SW 1271 (cell line): ENCODE data around the gene ABHD17B.

Experiments used
- DNase-seq, 2 experiments: peaks; one replicate each; lab custom pipeline; 2025; lab: John Stamatoyannopoulos, UW

Gene ABHD17B

GRCh38 chr9:71876829-71877228, 34.2 kb downstream of the ABHD17B start:
- no peak for DNase-seq

GRCh38 chr9:71876106-71876505, 34.9 kb downstream of the ABHD17B start:
- no peak for DNase-seq

- no peak for DNase-seq
Observed at GRCh38 chr9:71875345-71875744, 35.6 kb downstream of the ABHD17B start.

GRCh38 chr9:71863631-71864030, 47.4 kb downstream of the ABHD17B start:
- no peak for DNase-seq

GRCh38 chr9:71861618-71862017, 49.4 kb downstream of the ABHD17B start:
- no peak for DNase-seq

GRCh38 chr9:71859939-71860338, 51.1 kb downstream of the ABHD17B start:
- no peak for DNase-seq

- no peak for DNase-seq
Observed at GRCh38 chr9:71858812-71859211, 52.2 kb downstream of the ABHD17B start.

- DNase-seq, result no peak
Observed at GRCh38 chr9:71858102-71858798, 52.7 kb downstream of the ABHD17B start.

GRCh38 chr9:71857159-71857558, 53.8 kb downstream of the ABHD17B start:
- DNase-seq, result no peak

- DNase-seq, result no peak
Observed at GRCh38 chr9:71854811-71855210, 56.2 kb downstream of the ABHD17B start.

- DNase-seq, result no peak
Observed at GRCh38 chr9:71853084-71853483, 57.9 kb downstream of the ABHD17B start.

- no peak for DNase-seq
Observed at GRCh38 chr9:71850996-71851395, 60.0 kb downstream of the ABHD17B start.

GRCh38 chr9:71847892-71848291, 63.1 kb downstream of the ABHD17B start:
- no peak for DNase-seq

GRCh38 chr9:71844808-71845207, 66.2 kb downstream of the ABHD17B start:
- DNase-seq, result no peak

- DNase-seq, result no peak
Observed at GRCh38 chr9:71839668-71840067, 71.3 kb downstream of the ABHD17B start.

GRCh38 chr9:71835596-71835995, 75.4 kb downstream of the ABHD17B start:
- DNase-seq, result no peak

GRCh38 chr9:71830929-71831328, 80.1 kb downstream of the ABHD17B start:
- no peak for DNase-seq

- no peak for DNase-seq
Observed at GRCh38 chr9:71830153-71830552, 80.8 kb downstream of the ABHD17B start.

GRCh38 chr9:71826279-71826678, 84.7 kb downstream of the ABHD17B start:
- DNase-seq, result no peak

GRCh38 chr9:71824257-71824656, 86.7 kb downstream of the ABHD17B start:
- no peak for DNase-seq

GRCh38 chr9:71822935-71823334, 88.1 kb downstream of the ABHD17B start:
- no peak for DNase-seq

GRCh38 chr9:71822456-71822855, 88.5 kb downstream of the ABHD17B start:
- DNase-seq, result no peak

GRCh38 chr9:71821405-71821804, 89.6 kb downstream of the ABHD17B start:
- no peak for DNase-seq

GRCh38 chr9:71820403-71820921, 90.5 kb downstream of the ABHD17B start:
- no peak for DNase-seq
